SK-N-MC (cell line): ENCODE measurements around the gene KRT86.

Source experiments
- EZH2 ChIP-seq: fragments of 200-600 bp; sonication (generic); IDR thresholded peaks from one replicate; pipeline ENCODE4 v1.6.1; 2017; ENCODE audit warnings: antibody characterized with exemption
- FOXP2 ChIP-seq: optimal IDR thresholded peaks from 2 replicates; pipeline ENCODE3; 2011; ENCODE audit warnings: mild to moderate bottlenecking, moderate library complexity; ENCODE audit not compliant: insufficient read depth; ENCODE audit errors: extremely low read length, control extremely low read depth
- POLR2AphosphoS5 ChIP-seq: IDR thresholded peaks from 2 replicates; pipeline ENCODE4 v1.6.1; 2012; ENCODE audit warnings: mild to moderate bottlenecking, low read depth, low read length, borderline replicate concordance

DNA sequence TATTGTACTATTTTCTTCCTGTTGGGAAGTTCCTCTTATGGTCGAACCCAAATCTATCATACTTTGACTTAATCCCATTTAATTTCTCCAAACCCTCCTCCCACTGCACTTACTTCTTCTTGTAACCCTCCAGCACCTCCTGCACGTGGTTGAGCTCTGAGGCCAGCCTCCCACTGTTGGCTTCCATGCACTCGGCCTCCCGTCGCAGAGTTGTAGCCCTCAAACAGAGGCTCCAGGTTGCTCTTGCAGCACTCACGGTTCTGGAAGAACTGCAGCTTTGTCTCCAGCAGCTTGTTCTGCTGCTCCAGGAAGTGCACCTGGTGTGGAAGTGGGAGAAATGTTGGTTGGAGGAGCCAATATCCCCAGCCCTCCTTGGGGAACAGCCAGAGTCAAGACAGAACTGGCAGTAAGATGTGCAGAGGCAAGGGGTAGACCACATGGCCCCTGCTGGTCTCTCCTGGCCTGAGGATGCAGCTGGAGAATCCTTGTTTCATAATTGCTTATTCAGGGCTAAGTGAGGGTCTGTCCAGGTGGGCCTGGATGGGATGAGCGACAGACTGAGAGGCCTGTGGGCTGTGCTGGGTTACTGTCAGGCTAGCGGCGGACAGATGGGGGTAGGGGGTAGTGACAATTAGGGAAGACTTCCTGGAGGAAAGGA lies 18.4 kb upstream of the KRT86 start:
- TF ChIP-seq EZH2, result no peak
- no peak for TF ChIP-seq FOXP2
- TF ChIP-seq POLR2AphosphoS5, result no peak
